ENCODE results near the gene EYA3.

EYA3 gene

DNA sequence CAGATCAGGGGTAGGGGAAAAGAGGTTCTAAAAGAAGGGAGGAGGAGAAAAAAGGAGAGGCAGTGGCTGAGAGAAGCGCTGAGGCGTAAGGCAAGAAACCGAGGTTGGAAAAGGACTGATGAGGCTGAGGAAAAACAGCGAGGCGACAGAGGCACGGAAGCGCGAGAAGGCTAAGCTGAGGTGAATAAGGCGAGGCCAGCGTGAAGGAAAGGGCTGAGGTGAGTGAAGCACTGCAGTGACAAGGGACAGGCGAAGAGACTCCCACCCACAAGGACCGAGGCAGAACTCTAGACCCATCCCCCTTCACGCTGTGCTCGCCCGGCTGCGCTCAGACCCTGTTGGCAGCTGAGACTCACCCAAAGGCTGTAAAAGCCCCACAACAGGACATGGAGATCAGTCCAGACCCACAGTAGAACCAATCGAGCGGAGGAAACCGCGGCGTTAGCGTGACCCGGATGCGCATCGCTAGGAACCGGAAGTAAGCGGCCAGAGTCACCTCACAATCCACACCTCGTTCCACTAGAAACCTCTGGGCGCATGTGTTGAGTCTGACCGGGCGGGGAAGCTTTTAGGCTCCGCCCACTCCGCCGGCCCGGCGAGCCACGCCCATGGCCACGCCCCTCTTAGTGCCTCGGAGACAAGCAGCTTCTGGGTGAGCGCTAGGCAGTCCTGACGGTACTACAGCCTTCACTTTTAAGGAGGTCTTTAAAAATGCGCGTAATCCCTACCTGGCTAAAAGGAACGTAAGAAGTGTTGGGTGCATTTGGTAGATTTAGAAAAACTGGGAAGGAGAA is at the start of gene EYA3:
Gene EYA3, minus strand, starts transcription at position 443 of the 794 bp plus-strand sequence. CDS start 30,584 bp downstream, outside the sequence.
- intact Hi-C loops (cut with DNase I), result no loop called here
- DNase-seq, result peak; percentile 96 to 100 (median 97)

- intact Hi-C loops (cut with DNase I), result no loop called here
- DNase-seq, result no peak
These were observed 48.7 kb upstream of the EYA3 start for GRCh38 chr1:28136922-28137613.

DNA sequence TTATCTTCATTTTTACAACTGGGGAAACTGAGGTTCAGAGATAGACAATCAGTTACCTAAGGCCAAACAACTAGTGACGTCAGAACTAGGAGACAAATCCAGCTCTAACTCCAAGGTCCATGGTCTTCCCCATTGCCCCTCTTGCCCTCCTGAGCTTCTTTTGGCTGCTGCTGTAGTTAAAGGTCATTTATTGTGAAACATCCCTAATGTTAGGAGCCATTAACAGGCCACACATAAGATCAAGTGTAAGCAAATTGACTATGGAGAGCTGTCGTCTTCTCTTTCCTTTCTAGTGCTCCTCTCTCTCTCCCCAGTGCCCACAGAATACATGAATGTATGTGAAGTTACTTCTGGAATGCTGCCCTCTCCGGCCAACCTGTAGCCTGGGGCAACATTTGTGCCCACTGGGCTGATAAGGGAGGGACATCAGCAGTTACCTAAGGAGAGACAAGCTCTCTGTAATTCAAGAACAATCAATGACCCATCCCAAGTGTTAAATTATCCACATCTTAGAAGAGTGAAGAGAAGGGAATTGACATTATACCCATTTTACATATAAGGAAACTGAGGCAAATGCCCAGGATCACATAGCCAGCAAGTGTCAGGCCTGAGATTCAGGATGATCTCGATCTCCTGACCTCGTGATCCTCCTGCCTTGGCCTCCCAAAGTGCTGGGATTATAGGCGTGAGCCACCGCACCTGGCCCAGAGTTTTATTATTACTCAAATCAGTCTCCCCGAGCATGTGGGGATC is 47.9 kb upstream of the EYA3 start:
- no peak for DNase-seq
- intact Hi-C loops (cut with DNase I), result no loop called here

- intact Hi-C loops (cut with DNase I), result no loop called here
- no peak for DNase-seq
These were observed 47.2 kb upstream of the EYA3 start for GRCh38 chr1:28135371-28136168.

GRCh38 chr1:28134651-28135207 is 46.3 kb upstream of the EYA3 start:
- DNase-seq, result no peak
- intact Hi-C loops (cut with DNase I), result no loop called here

DNA sequence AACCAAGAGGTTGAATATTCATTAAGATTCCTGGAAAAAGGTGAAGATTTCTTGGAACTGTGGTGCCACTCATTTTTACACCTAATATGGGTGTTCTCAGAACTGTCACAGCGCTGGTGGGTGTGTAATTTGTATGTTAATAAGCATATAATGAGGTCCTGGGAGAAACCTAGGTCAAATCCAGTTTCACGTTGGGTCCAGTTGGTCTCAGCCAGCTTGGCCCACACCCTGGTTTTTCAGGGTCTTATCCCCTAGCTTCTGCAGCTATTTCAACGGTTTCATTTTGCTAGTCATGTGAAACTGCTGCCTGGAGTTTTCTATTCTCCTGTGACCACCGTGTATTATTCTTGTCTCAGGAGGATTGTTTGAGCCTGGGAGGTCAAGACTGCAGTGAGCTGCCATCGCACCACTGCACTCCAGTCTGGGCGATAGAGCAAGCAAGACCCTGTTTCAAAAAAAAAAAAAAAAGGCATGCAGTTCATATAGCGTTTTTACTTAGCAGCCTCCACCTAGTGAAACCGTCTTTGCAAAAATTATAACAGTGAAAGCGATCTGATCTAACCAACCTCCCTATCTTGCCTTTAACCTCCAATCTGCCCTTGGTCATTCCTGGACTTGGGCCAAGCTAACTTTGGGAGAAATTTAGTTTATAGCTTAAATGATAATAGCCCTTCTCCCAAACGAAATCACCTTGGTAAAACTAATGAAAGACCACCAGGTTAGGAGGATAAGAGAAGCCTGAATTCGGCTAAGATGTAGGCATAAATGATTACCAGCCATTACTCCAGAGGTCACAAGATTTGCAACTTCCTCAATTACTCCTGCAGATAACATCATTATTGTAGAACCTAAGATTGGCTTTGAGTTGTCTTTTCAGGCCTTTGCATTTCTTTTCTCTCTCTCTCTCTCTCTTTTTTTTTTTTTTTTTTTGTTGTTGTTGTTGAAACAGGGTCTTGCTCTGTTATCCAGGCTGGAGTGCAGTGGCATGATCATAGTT is 44.1 kb upstream of the EYA3 start:
- intact Hi-C loops (cut with DNase I), result no loop called here
- no peak for DNase-seq

DNA sequence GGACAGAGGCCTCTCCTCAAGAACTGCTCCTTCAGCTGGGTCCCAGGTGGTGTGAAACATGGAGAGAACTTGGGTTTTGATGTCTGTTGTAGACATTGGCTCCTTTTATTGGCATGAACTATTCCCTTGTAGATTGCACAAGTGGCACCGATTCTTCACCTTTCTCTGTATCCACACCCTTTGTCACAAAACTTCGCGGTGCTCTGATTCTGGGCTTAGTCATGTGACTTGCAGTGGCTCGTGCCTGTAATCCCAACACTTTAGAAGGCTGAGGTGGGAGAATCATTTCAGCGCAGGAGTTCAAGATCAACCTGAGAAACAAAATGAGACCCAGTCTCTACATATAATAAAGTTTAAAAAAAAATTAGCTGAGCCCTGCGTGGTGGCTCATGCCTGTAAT is 42.5 kb upstream of the EYA3 start:
- intact Hi-C loops (cut with DNase I), result no loop called here
- DNase-seq, result no peak

DNA sequence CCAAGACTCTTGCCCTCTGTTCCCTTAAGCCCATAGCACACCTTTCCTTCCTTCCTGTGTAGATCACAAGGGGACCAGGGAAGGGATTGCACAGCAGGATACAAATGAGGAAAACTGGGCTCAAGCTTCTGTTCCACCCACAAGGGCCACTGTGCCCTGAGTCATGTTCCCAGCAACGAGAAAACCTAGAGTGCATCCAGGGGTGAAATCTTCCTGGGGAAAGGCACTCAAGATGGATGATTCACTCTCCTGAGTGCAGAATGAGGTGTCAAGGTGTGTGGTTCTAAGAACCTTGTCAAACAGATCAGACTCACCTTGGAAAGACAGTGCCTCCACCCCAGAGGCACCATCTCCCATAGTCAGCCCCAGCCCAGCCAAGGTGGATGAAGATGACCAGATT is 40.7 kb upstream of the EYA3 start:
- intact Hi-C loops (cut with DNase I), result no loop called here
- DNase-seq, result no peak

GRCh38 chr1:28127617-28128257 is 39.3 kb upstream of the EYA3 start:
- intact Hi-C loops (cut with DNase I), result no loop called here
- no peak for DNase-seq

GRCh38 chr1:28126783-28127490 is 38.5 kb upstream of the EYA3 start:
- intact Hi-C loops (cut with DNase I), result no loop called here
- DNase-seq, result no peak

DNA sequence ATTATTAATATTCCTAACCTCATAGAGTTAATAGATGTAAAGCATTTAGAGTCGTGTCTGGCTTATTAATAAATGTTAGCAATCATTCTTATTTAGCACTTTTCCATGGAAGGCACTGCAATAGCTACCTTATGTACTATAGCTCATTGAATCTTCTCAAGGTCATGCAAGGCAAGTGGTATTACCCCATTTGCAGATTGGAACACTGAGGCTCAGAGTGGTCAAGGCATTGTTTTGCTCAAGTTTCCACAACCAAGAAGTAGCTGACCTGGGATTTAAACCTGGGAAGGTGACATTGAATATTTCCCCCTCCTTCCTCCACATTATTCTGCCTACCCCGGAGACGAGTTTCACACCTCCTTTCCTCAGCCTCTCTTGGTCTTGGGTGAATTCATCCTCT is 37.8 kb upstream of the EYA3 start:
- no peak for DNase-seq
- intact Hi-C loops (cut with DNase I), result no loop called here

- DNase-seq, result peak in 1 of 10 donors; percentile 16
- intact Hi-C loops (cut with DNase I), result no loop called here
These were observed 35.1 kb upstream of the EYA3 start for GRCh38 chr1:28123461-28123961.

GRCh38 chr1:28122183-28122582 is 33.8 kb upstream of the EYA3 start:
- intact Hi-C loops (cut with DNase I), result no loop called here

DNA sequence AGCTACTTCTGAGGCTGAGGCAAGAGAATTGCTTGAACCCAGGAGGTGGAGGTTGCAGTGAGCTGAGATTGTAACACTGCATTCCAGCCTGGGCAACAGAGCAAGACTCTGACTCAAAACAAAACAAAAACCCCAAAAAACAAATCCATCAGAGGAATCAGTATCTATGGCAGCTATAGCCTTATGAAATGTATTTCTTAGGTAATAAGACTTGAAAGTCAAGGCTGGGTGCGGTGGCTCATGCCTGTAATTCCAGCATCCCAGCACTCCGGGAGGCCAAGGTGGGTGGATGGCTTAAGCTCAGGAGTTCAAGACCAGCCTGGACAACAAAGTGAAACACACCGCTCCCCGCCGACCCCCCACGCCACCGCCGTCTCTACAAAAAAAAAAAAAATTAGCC is 31.1 kb upstream of the EYA3 start:
- DNase-seq, result peak in 1 of 10 donors; percentile 27
- intact Hi-C loops (cut with DNase I), result no loop called here

More at GRCh38 chr1:28122183-28122582, 33.8 kb upstream of the EYA3 start:
- no peak for DNase-seq

GRCh38 chr1:28118640-28119307 is 30.4 kb upstream of the EYA3 start:
- intact Hi-C loops (cut with DNase I), result no loop called here

DNA sequence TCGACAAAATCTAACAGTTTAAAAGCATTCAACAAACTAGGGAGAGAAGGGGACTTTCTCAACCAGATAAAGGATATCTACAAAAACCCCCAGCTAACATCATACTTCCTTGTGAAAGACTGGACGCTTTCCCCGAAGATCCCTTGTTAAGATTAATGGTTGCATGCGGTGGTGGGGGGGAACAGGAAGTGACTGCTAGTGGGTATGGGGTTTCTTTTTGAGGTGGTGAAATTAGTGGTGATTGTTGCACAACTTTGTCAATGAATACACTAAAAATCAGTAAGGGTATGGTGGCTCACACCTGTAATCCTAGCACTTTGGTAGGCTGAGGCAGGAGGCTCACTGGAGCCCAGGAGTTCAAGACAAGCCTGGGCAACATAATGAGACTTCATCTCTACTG is 26.9 kb upstream of the EYA3 start:
- intact Hi-C loops (cut with DNase I), result no loop called here
- peak in 1 of 10 donors; percentile 57 for DNase-seq

More at GRCh38 chr1:28118640-28119307, 30.4 kb upstream of the EYA3 start:
- peak in 1 of 10 donors; percentile 0 for DNase-seq

- intact Hi-C loops (cut with DNase I), result no loop called here
- DNase-seq, result no peak
These were observed 26.4 kb upstream of the EYA3 start for GRCh38 chr1:28114844-28115243.

Data from posterior cingulate gyrus (tissue), 11 donors.